Adrenal gland (tissue), 12 donors: ENCODE data around the gene CHTOP. TPM values are rescaled to one million over a fixed set of nuclear protein-coding genes. Genes with fewer than 3 reads are reported as not detected.

Source experiments
- DNase-seq, 7 donors: peaks; one replicate each; pipeline ENCODE4 v3.0.0-alpha.2; 2019 to 2020
- H3K27ac ChIP-seq, 5 donors: fragments of 200-600 bp; sonication (generic) in 4 of 5; 1 replicate in 3 of 5; 2 replicates in 2 of 5; pipeline versions ENCODE4 v1.5.1 to v1.8.0; 2016 to 2020; ENCODE audit warnings: mild to moderate bottlenecking in 1 of 5
- H3K27me3 ChIP-seq: fragments of 200-600 bp; 2 replicates; pipeline ENCODE4 v1.8.0; 2021
- H3K36me3 ChIP-seq, 2 donors: fragments of 200-600 bp; replicated peaks in 1 of 2; 1 replicate in 1 of 2; 2 replicates in 1 of 2; pipeline versions ENCODE4 v1.5.1 to v1.8.0; 2018 to 2022
- H3K4me1 ChIP-seq, 2 donors: fragments of 200-600 bp; replicated peaks in 1 of 2; 1 replicate in 1 of 2; 2 replicates in 1 of 2; pipeline versions ENCODE4 v1.5.1 to v1.8.0; 2018 to 2021
- H3K4me3 ChIP-seq, 4 donors: fragments of 200-600 bp; sonication (generic) in 3 of 4; one replicate each; pipeline ENCODE4 v1.5.1; 2016 to 2018
- H3K9me3 ChIP-seq, 3 donors: fragments of 200-600 bp; sonication (generic) in 1 of 3; replicated peaks in 1 of 3; 1 replicate in 2 of 3; 2 replicates in 1 of 3; pipeline versions ENCODE4 v1.5.1 to v1.8.0; 2016 to 2021
- CTCF ChIP-seq, 6 experiments: fragments of 450-650 bp in 4 of 6; fragments of 200-600 bp in 2 of 6; sonication (generic) in 1 of 6; IDR thresholded peaks; 1 replicate in 5 of 6; 2 replicates in 1 of 6; pipeline versions ENCODE4 v1.5.1 to v1.8.0; 2016 to 2021; ENCODE audit warnings: antibody characterized with exemption in 6 of 6, mild to moderate bottlenecking in 2 of 6, moderate library complexity in 1 of 6
- POLR2A ChIP-seq, 2 donors: fragments of 450-650 bp; IDR thresholded peaks; one replicate each; pipeline ENCODE4 v1.6.1; 2017; ENCODE audit warnings: antibody characterized with exemption in 2 of 2, mild to moderate bottlenecking in 2 of 2, moderate library complexity in 1 of 2
- WGBS, 4 donors: extraction: QIAGEN DNeasy Blood & Tissue Kit in 2 of 4; methylation state at CpG; one replicate each; pipeline versions ENCODE4 v1.1.5 to v1.1.7; 2013 to 2017; 5-methylcytosine and 5-hydroxymethylcytosine counted together
- intact Hi-C, 2 donors: fragments of 100-400 bp; cut with DNase I; formaldehyde crosslinking; loops; one replicate each; pipeline versions ENCODE4 v1.14.1 to v1.15.0; 2022 to 2023
- polyA plus RNA-seq, 3 donors: library from polyadenylated mRNA; stranded (reverse); fragments of 200-250 nt in 2 of 3; fragments of 350-450 nt in 1 of 3; fragmentation: Illumina TruSeq in 1 of 3; extraction: RNeasy Lipid Tissue Mini Kit (QIAGEN cat#74804) in 1 of 3; gene quantifications; one replicate each; pipeline ENCODE4 v1.2.3, GENCODE V29; 2013 to 2014
- total RNA-seq, 9 donors: library from RNA; depleted of rRNA in 4 of 9; stranded (reverse); fragments of >200 nt in 4 of 9; fragments of 120-200 nt in 1 of 9; fragmentation: NEBNext Ultra II Directional in 1 of 9; extraction: Animal tissue kit (Norgen Biotek cat#: 25700) in 1 of 9; gene quantifications; one replicate each; pipeline versions ENCODE4 v1.1.0 to v1.2.4, GENCODE V29; 2013 to 2023
- donor health status: healthy with polysubstance abuse.
- donor health status: Bipolar disorder and iron deficiency.
- donor health status: DM: yes; HTN: yes; CAD: no.
- donor health status: DM: no; HTN: no; CAD: no.
- donor health status: DM: no; HTN: no; CAD: no.
- donor health status: DM: yes; HTN: yes; CAD: no.

Gene CHTOP
- total and polyA plus RNA-seq, 12 donors = 35.5 to 83.3 (median 58.3) TPM

GRCh38 chr1:153629343-153629665 is 4.6 kb upstream of the CHTOP start:
- H3K4me1 ChIP-seq = peaks cover 17 to 24% of the 10 kb centered on the region in 2 donors
- H3K4me3 ChIP-seq = no peak overlapping the region
- no peak for DNase-seq
- H3K27me3 ChIP-seq = no peaks in the 10 kb centered on the region
- TF ChIP-seq CTCF (IDR thresholded peaks at IDR 0.05) (no peak), POLR2A (IDR thresholded peaks at IDR 0.05) (no peak)
- intact Hi-C loops = no loop called here
- no peaks in the 10 kb centered on the region for H3K9me3 ChIP-seq
- no peaks in the 10 kb centered on the region for H3K36me3 ChIP-seq
- H3K27ac ChIP-seq = no peak overlapping the region
- 83 to 95% (median 87%) methylated on average over 5 of the region's 5 CpGs for WGBS, 4 donors

- Histone ChIP-seq H3K27ac (no peak overlapping the region), H3K9me3 (no peaks in the 10 kb centered on the region), H3K27me3 (no peaks in the 10 kb centered on the region), H3K4me3 (no peak overlapping the region), H3K36me3 (no peaks in the 10 kb centered on the region), H3K4me1 (peaks cover 17 to 26% of the 10 kb centered on the region in 2 donors)
- peak in 1 of 7 donors; percentile 47 for DNase-seq
- TF ChIP-seq CTCF (IDR thresholded peaks at IDR 0.05) (no peak), POLR2A (IDR thresholded peaks at IDR 0.05) (no peak)
- WGBS, 4 donors = 71 to 100% (median 87%) methylated on average over 1 of the region's 1 CpG
- intact Hi-C loops = no loop called here
Measured at GRCh38 chr1:153629971-153630370, 3.9 kb upstream of the CHTOP start.

GRCh38 chr1:153630384-153630783 is 3.5 kb upstream of the CHTOP start:
- peaks cover 21 to 26% of the 10 kb centered on the region in 2 donors for H3K4me1 ChIP-seq
- TF ChIP-seq CTCF (IDR thresholded peaks at IDR 0.05) (no peak), POLR2A (IDR thresholded peaks at IDR 0.05) (no peak)
- H3K4me3 ChIP-seq = no peak overlapping the region
- no peaks in the 10 kb centered on the region for H3K36me3 ChIP-seq
- H3K27ac ChIP-seq = no peak overlapping the region
- DNase-seq = no peak
- no peaks in the 10 kb centered on the region for H3K27me3 ChIP-seq
- H3K9me3 ChIP-seq = no peaks in the 10 kb centered on the region
- WGBS, 4 donors = 82 to 93% (median 91%) methylated on average over 6 to 7 of the region's 7 CpGs
- intact Hi-C loops = no loop called here

GRCh38 chr1:153631047-153632022 is 2.5 kb upstream of the CHTOP start:
- intact Hi-C loops = no loop called here
- DNase-seq = peak in 1 of 7 donors; percentile 47
- no peaks in the 10 kb centered on the region for H3K9me3 ChIP-seq
- peaks cover 0 to 3% of the 10 kb centered on the region in 2 donors for H3K36me3 ChIP-seq
- no peaks in the 10 kb centered on the region for H3K27me3 ChIP-seq
- TF ChIP-seq CTCF (IDR thresholded peaks at IDR 0.05) (no peak), POLR2A (IDR thresholded peaks at IDR 0.05) (no peak)
- no peak overlapping the region for H3K27ac ChIP-seq
- H3K4me3 ChIP-seq = no peak overlapping the region
- H3K4me1 ChIP-seq = peaks cover 23 to 26% of the 10 kb centered on the region in 2 donors
- WGBS, 4 donors = 88 to 90% (median 89%) methylated on average over 9 to 10 of the region's 10 CpGs
